Suprapubic skin (tissue), 4 donors: ENCODE data around the gene SORCS2. TPM values are rescaled to one million over a fixed set of nuclear protein-coding genes. Genes with fewer than 3 reads are reported as not detected.
A peak's percentile ranks its signal among the peaks of the same experiment; 100 is the strongest.

Experiments used
- DNase-seq, 2 donors: peaks; one replicate each; pipeline ENCODE4 v3.0.0-alpha.2; 2019; ENCODE audit warnings: low spot score in 2 of 2
- H3K27ac ChIP-seq: fragments of 200-600 bp; sonication (generic); one replicate; pipeline ENCODE4 v1.5.1; 2019
- H3K27me3 ChIP-seq: fragments of 200-600 bp; sonication (generic); one replicate; pipeline ENCODE4 v1.5.1; 2019
- H3K36me3 ChIP-seq: fragments of 200-600 bp; sonication (generic); one replicate; pipeline ENCODE4 v1.5.1; 2019
- H3K4me1 ChIP-seq: fragments of 200-600 bp; sonication (generic); one replicate; pipeline ENCODE4 v1.5.1; 2019
- H3K4me3 ChIP-seq: fragments of 200-600 bp; sonication (generic); one replicate; pipeline ENCODE4 v1.5.1; 2019; ENCODE audit warnings: mild to moderate bottlenecking
- H3K9me3 ChIP-seq: fragments of 200-600 bp; sonication (generic); one replicate; pipeline ENCODE4 v1.5.1; 2019
- CTCF ChIP-seq, 2 donors: fragments of 200-600 bp in 1 of 2; fragments of 450-650 bp in 1 of 2; sonication (generic) in 1 of 2; IDR thresholded peaks; one replicate each; pipeline ENCODE4 v1.5.1; 2016 to 2019; ENCODE audit warnings: antibody characterized with exemption in 2 of 2, mild to moderate bottlenecking in 1 of 2, moderate library complexity in 1 of 2
- EP300 ChIP-seq: sonication (generic); formaldehyde crosslinking; IDR thresholded peaks from one replicate; pipeline ENCODE4 v1.6.1; 2017; ENCODE audit warnings: antibody characterized with exemption
- POLR2A ChIP-seq, 2 donors: fragments of 450-650 bp; IDR thresholded peaks; one replicate each; pipeline ENCODE4 v1.6.1; 2017; ENCODE audit warnings: antibody characterized with exemption in 2 of 2, mild to moderate bottlenecking in 2 of 2, moderate library complexity in 2 of 2
- POLR2AphosphoS5 ChIP-seq, 3 donors: sonication (generic); formaldehyde crosslinking; IDR thresholded peaks; one replicate each; pipeline ENCODE4 v1.6.1; 2017; ENCODE audit warnings: antibody characterized with exemption in 3 of 3
- WGBS: methylation state at CpG from one replicate; pipeline ENCODE4 v1.1.5; 2018; 5-methylcytosine and 5-hydroxymethylcytosine counted together
- total RNA-seq, 4 donors: library from RNA; depleted of rRNA; stranded (reverse); fragments of >200 nt; gene quantifications; one replicate each; pipeline ENCODE4 v1.1.0, GENCODE V29; 2016

Gene SORCS2
- total RNA-seq, 4 donors from 2014 or later: 0.94 to 4.6 (median 1.3) TPM

DNA sequence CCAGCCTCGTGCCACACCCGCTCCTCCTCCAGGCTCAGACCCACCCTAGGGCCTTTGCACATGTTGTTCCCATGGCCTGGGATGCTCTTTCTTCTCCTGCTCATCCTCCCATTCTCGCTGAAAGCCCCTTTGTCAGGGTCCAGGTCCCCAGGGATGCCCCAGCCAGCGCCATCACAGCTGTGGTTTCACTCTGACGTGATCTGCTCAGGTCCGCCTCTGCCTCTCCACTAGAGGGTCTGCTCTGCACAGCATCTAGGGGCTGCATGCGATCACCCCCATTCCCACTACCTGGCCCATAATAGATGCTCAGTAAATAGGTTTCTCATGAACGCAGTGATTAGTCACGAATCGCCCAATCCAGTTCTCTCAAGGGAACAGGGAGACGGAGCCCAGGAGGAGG, 524.8 kb downstream of the SORCS2 start:
- peaks cover 3% of the 10 kb centered on the region for H3K4me1 ChIP-seq
- 87% methylated on average over 11 of the region's 11 CpGs for WGBS
- DNase-seq: no peak
- H3K9me3 ChIP-seq: no peaks in the 10 kb centered on the region
- no peak for TF ChIP-seq POLR2A (IDR thresholded peaks at IDR 0.05)
- TF ChIP-seq POLR2AphosphoS5 (IDR thresholded peaks at IDR 0.05): no peak
- TF ChIP-seq CTCF (IDR thresholded peaks at IDR 0.05): no peak
- no peak for TF ChIP-seq EP300
- H3K4me3 ChIP-seq: no peak overlapping the region
- no peak overlapping the region for H3K27ac ChIP-seq
- H3K36me3 ChIP-seq: no peaks in the 10 kb centered on the region
- no peaks in the 10 kb centered on the region for H3K27me3 ChIP-seq

- H3K4me3 ChIP-seq: no peak overlapping the region
- WGBS: 89% methylated on average over 19 of the region's 24 CpGs
- TF ChIP-seq CTCF (IDR thresholded peaks at IDR 0.05) (no peak), POLR2AphosphoS5 (IDR thresholded peaks at IDR 0.05) (no peak)
- H3K36me3 ChIP-seq: no peaks in the 10 kb centered on the region
- H3K9me3 ChIP-seq: no peaks in the 10 kb centered on the region
- peaks cover 3% of the 10 kb centered on the region for H3K4me1 ChIP-seq
- no peaks in the 10 kb centered on the region for H3K27me3 ChIP-seq
- no peak overlapping the region for H3K27ac ChIP-seq
- DNase-seq: no peak
These were observed 525.7 kb downstream of the SORCS2 start for GRCh38 chr4:7717946-7718490.

DNA sequence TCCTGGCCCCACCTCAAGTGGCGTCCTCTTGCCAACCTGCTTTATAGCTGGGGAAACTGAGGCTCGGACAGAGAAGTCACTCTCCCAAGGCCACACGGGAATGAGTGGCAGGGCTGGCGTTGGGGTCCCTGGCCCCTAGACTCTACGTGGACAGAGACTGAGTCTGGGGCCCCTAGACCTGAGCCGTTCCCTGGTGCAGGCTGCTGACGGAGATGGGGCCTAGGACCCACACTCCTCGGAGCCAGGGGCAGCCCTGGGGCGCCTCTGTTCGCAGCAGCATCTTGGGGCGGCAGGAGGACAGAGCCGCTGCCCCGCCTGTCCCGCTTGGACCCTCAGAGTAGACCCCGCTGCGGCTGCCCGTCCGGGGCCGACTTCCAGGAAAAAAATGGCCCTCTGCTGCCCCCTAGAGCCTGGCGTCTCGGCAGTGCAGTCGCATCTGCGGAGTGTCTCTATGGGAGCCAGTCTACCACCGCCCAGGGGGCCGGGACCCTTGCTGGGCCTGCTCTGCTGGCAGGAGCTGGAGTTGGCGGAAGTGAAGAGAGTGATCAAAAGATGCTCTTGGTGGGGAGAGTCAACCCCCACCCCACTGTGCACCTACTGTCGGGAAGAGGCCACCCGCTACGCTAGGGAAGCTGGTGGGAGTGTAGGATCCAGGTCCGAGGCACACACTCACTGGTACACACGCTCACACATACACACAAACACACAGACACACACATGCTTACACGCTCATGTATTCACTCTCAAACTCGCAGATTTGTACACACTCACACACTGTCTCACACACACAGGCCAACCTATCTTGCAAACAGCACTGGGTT, 527.2 kb downstream of the SORCS2 start:
- DNase-seq: no peak
- 30% methylated on average over 22 of the region's 33 CpGs for WGBS
- peak; percentile 54 to 82 for TF ChIP-seq CTCF (IDR thresholded peaks at IDR 0.05)
- TF ChIP-seq POLR2A (IDR thresholded peaks at IDR 0.05): no peak
- peaks cover 3% of the 10 kb centered on the region for H3K4me1 ChIP-seq
- no peaks in the 10 kb centered on the region for H3K27me3 ChIP-seq
- no peaks in the 10 kb centered on the region for H3K9me3 ChIP-seq
- H3K36me3 ChIP-seq: no peaks in the 10 kb centered on the region
- no peak overlapping the region for H3K27ac ChIP-seq
- no peak overlapping the region for H3K4me3 ChIP-seq

DNA sequence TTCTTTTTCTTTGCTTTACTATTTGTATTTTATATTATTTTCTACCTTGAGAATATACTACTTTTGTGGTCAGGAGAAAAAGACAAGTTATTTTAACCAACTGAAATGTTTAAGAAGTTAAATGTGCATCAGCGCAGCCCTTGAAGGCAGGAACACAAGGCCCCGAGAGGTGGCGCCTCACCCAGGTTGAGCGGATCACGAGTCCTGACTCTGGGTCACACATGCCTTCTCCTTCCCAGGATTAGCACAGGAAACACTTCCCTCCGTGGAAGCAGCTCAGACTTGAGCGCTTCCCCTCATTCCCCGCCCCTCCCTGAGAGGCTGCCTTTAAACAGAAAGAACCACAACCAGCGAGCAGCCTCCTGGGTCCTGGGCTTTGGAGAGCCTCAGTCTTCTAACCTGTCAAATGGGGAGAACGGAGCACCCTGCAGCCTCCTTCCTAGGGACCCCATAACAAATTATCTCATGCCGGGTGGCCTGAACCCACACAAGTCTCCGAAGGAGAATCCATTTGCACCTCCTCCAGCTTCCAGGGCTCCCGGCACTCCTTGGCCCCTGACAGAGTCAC, 529.7 kb downstream of the SORCS2 start:
- Histone ChIP-seq H3K36me3 (no peaks in the 10 kb centered on the region), H3K4me1 (peaks cover 3% of the 10 kb centered on the region), H3K27ac (no peak overlapping the region), H3K27me3 (no peaks in the 10 kb centered on the region), H3K9me3 (no peaks in the 10 kb centered on the region), H3K4me3 (no peak overlapping the region)
- no peak for DNase-seq
- WGBS: 82% methylated on average over 10 of the region's 13 CpGs
- TF ChIP-seq POLR2AphosphoS5 (IDR thresholded peaks at IDR 0.05) (no peak), CTCF (IDR thresholded peaks at IDR 0.05) (no peak), POLR2A (IDR thresholded peaks at IDR 0.05) (no peak), EP300 (no peak)

GRCh38 chr4:7722766-7723387, 530.5 kb downstream of the SORCS2 start:
- H3K27ac ChIP-seq: no peak overlapping the region
- 69% methylated on average over 22 of the region's 22 CpGs for WGBS
- no peak for TF ChIP-seq CTCF (IDR thresholded peaks at IDR 0.05)
- no peak for TF ChIP-seq POLR2AphosphoS5 (IDR thresholded peaks at IDR 0.05)
- no peak for TF ChIP-seq EP300
- no peak for TF ChIP-seq POLR2A (IDR thresholded peaks at IDR 0.05)

More at GRCh38 chr4:7722766-7723387, 530.5 kb downstream of the SORCS2 start:
- Histone ChIP-seq H3K9me3 (no peaks in the 10 kb centered on the region), H3K4me1 (peaks cover 3% of the 10 kb centered on the region), H3K4me3 (no peak overlapping the region), H3K36me3 (no peaks in the 10 kb centered on the region), H3K27me3 (no peaks in the 10 kb centered on the region)
- no peak for DNase-seq
